Measurements from ENCODE around the gene PLEKHG4B. TPM values are rescaled to one million over a fixed set of nuclear protein-coding genes. Genes with fewer than 3 reads are reported as not detected.

Gene PLEKHG4B
- total RNA-seq, 1 experiment from 2014 or later: 51.4 TPM

DNA sequence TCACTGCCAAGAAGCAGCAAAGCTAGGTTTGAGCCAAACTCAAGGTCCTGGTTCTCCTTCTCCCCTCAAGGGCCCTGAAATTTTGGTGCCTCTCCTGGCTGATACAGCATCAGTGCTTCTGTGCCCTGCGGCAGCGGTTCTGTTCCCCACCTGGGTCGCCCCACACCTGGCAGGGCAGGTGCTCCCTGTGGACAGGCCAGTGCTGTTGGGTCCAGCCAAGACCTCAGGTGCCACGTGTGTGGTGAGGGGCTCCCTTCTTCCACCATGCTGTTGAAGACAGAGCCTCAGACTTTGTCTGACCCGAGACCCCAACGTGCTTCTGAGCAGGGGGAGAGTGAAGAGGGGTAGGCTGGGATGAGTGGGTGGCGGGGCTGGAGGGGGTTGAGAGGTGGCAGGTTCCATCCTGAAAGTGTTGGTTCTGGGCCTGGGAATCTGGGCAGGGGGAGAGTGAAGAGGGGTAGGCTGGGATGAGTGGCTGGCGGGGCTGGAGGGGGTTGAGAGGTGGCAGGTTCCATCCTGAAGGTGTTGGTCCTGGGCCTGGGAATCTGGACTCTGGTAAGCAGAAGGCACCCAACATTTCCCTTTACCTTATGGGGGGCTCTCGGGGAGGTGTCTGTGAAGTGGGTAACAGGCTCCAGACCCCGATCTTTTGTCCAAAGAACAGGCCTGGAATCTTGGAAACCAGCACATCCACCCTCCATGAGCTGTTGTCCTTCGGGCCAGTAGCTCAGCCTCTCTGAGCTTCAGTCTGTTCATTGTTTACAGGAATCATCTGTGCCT lies 2.3 kb downstream of the PLEKHG4B start:
- ChIA-PET CTCF (no interaction called here), POLR2A (no interaction called here)
- Mint-ChIP-seq H3K36me3 (peaks cover 21% of the 10 kb centered on the region), H3K4me3 (no peak overlapping the region), H3K9me3 (no peaks in the 10 kb centered on the region), H3K4me1 (peaks cover 65% of the 10 kb centered on the region), H3K27ac (0 out of 2 replicates have a peak overlapping the region, but pooled peaks have one; percentile 29), H3K27me3 (ENCODE audit: low read depth) (no peaks in the 10 kb centered on the region; the same call in 1 of the 2 replicates)
- TF ChIP-seq, protein P1, sequence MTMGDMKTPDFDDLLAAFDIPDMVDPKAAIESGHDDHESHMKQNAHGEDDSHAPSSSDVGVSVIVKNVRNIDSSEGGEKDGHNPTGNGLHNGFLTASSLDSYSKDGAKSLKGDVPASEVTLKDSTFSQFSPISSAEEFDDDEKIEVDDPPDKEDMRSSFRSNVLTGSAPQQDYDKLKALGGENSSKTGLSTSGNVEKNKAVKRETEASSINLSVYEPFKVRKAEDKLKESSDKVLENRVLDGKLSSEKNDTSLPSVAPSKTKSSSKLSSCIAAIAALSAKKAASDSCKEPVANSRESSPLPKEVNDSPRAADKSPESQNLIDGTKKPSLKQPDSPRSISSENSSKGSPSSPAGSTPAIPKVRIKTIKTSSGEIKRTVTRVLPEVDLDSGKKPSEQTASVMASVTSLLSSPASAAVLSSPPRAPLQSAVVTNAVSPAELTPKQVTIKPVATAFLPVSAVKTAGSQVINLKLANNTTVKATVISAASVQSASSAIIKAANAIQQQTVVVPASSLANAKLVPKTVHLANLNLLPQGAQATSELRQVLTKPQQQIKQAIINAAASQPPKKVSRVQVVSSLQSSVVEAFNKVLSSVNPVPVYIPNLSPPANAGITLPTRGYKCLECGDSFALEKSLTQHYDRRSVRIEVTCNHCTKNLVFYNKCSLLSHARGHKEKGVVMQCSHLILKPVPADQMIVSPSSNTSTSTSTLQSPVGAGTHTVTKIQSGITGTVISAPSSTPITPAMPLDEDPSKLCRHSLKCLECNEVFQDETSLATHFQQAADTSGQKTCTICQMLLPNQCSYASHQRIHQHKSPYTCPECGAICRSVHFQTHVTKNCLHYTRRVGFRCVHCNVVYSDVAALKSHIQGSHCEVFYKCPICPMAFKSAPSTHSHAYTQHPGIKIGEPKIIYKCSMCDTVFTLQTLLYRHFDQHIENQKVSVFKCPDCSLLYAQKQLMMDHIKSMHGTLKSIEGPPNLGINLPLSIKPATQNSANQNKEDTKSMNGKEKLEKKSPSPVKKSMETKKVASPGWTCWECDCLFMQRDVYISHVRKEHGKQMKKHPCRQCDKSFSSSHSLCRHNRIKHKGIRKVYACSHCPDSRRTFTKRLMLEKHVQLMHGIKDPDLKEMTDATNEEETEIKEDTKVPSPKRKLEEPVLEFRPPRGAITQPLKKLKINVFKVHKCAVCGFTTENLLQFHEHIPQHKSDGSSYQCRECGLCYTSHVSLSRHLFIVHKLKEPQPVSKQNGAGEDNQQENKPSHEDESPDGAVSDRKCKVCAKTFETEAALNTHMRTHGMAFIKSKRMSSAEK (CRISPR knock-in tag; IDR thresholded peaks at IDR 0.05; ENCODE audit: borderline replicate concordance): no peak
- TF ChIP-seq TP53 (CRISPR knock-in tag; IDR thresholded peaks at IDR 0.05) (no peak), TEAD4 (CRISPR knock-in tag; IDR thresholded peaks at IDR 0.05) (no peak), HMGA2 (CRISPR knock-in tag; IDR thresholded peaks at IDR 0.05) (no peak), NR1H2 (CRISPR knock-in tag; IDR thresholded peaks at IDR 0.05) (no peak), ETV6 (CRISPR knock-in tag; IDR thresholded peaks at IDR 0.05) (no peak), SOX15 (CRISPR knock-in tag; IDR thresholded peaks at IDR 0.05) (no peak), ZNF416 (CRISPR knock-in tag; IDR thresholded peaks at IDR 0.05) (no peak), ZNF423 (CRISPR knock-in tag; IDR thresholded peaks at IDR 0.05) (no peak), FOXK1 (CRISPR knock-in tag; IDR thresholded peaks at IDR 0.05) (no peak), EMX1 (CRISPR knock-in tag; IDR thresholded peaks at IDR 0.05) (no peak), ZNF263 (CRISPR knock-in tag; IDR thresholded peaks at IDR 0.05; ENCODE audit: low read depth) (no peak)
- TF ChIP-seq, protein P2, sequence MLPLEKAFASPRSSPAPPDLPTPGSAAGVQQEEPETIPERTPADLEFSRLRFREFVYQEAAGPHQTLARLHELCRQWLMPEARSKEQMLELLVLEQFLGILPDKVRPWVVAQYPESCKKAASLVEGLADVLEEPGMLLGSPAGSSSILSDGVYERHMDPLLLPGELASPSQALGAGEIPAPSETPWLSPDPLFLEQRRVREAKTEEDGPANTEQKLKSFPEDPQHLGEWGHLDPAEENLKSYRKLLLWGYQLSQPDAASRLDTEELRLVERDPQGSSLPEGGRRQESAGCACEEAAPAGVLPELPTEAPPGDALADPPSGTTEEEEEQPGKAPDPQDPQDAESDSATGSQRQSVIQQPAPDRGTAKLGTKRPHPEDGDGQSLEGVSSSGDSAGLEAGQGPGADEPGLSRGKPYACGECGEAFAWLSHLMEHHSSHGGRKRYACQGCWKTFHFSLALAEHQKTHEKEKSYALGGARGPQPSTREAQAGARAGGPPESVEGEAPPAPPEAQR (CRISPR knock-in tag; IDR thresholded peaks at IDR 0.05): no peak
- TF ChIP-seq, protein P3, sequence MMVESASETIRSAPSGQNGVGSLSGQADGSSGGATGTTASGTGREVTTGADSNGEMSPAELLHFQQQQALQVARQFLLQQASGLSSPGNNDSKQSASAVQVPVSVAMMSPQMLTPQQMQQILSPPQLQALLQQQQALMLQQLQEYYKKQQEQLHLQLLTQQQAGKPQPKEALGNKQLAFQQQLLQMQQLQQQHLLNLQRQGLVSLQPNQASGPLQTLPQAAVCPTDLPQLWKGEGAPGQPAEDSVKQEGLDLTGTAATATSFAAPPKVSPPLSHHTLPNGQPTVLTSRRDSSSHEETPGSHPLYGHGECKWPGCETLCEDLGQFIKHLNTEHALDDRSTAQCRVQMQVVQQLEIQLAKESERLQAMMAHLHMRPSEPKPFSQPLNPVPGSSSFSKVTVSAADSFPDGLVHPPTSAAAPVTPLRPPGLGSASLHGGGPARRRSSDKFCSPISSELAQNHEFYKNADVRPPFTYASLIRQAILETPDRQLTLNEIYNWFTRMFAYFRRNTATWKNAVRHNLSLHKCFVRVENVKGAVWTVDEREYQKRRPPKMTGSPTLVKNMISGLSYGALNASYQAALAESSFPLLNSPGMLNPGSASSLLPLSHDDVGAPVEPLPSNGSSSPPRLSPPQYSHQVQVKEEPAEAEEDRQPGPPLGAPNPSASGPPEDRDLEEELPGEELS (CRISPR knock-in tag; IDR thresholded peaks at IDR 0.05): no peak
- TF ChIP-seq, protein P4, sequence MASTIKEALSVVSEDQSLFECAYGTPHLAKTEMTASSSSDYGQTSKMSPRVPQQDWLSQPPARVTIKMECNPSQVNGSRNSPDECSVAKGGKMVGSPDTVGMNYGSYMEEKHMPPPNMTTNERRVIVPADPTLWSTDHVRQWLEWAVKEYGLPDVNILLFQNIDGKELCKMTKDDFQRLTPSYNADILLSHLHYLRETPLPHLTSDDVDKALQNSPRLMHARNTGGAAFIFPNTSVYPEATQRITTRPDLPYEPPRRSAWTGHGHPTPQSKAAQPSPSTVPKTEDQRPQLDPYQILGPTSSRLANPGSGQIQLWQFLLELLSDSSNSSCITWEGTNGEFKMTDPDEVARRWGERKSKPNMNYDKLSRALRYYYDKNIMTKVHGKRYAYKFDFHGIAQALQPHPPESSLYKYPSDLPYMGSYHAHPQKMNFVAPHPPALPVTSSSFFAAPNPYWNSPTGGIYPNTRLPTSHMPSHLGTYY (CRISPR knock-in tag; IDR thresholded peaks at IDR 0.05): no peak
- TF ChIP-seq, protein P5, sequence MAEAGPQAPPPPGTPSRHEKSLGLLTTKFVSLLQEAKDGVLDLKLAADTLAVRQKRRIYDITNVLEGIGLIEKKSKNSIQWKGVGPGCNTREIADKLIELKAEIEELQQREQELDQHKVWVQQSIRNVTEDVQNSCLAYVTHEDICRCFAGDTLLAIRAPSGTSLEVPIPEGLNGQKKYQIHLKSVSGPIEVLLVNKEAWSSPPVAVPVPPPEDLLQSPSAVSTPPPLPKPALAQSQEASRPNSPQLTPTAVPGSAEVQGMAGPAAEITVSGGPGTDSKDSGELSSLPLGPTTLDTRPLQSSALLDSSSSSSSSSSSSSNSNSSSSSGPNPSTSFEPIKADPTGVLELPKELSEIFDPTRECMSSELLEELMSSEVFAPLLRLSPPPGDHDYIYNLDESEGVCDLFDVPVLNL (CRISPR knock-in tag; IDR thresholded peaks at IDR 0.05; ENCODE audit: borderline replicate concordance, low read depth): no peak
- TF ChIP-seq, protein P6, sequence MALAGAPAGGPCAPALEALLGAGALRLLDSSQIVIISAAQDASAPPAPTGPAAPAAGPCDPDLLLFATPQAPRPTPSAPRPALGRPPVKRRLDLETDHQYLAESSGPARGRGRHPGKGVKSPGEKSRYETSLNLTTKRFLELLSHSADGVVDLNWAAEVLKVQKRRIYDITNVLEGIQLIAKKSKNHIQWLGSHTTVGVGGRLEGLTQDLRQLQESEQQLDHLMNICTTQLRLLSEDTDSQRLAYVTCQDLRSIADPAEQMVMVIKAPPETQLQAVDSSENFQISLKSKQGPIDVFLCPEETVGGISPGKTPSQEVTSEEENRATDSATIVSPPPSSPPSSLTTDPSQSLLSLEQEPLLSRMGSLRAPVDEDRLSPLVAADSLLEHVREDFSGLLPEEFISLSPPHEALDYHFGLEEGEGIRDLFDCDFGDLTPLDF (CRISPR knock-in tag; IDR thresholded peaks at IDR 0.05): no peak
- TF ChIP-seq, protein P7, sequence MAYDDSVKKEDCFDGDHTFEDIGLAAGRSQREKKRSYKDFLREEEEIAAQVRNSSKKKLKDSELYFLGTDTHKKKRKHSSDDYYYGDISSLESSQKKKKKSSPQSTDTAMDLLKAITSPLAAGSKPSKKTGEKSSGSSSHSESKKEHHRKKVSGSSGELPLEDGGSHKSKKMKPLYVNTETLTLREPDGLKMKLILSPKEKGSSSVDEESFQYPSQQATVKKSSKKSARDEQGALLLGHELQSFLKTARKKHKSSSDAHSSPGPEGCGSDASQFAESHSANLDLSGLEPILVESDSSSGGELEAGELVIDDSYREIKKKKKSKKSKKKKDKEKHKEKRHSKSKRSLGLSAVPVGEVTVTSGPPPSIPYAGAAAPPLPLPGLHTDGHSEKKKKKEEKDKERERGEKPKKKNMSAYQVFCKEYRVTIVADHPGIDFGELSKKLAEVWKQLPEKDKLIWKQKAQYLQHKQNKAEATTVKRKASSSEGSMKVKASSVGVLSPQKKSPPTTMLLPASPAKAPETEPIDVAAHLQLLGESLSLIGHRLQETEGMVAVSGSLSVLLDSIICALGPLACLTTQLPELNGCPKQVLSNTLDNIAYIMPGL (CRISPR knock-in tag; IDR thresholded peaks at IDR 0.05): no peak
- TF ChIP-seq, protein P8, sequence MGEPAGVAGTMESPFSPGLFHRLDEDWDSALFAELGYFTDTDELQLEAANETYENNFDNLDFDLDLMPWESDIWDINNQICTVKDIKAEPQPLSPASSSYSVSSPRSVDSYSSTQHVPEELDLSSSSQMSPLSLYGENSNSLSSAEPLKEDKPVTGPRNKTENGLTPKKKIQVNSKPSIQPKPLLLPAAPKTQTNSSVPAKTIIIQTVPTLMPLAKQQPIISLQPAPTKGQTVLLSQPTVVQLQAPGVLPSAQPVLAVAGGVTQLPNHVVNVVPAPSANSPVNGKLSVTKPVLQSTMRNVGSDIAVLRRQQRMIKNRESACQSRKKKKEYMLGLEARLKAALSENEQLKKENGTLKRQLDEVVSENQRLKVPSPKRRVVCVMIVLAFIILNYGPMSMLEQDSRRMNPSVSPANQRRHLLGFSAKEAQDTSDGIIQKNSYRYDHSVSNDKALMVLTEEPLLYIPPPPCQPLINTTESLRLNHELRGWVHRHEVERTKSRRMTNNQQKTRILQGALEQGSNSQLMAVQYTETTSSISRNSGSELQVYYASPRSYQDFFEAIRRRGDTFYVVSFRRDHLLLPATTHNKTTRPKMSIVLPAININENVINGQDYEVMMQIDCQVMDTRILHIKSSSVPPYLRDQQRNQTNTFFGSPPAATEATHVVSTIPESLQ (CRISPR knock-in tag; IDR thresholded peaks at IDR 0.05): no peak
- no peak for DNase-seq (ENCODE audit: low spot score)
- ATAC-seq: no peak

Measured in WTC11 (cell line).